A172 (cell line): ENCODE data around the gene ANKS1A. TPM values are rescaled to one million over a fixed set of nuclear protein-coding genes. Genes with fewer than 3 reads are reported as not detected.

Experiments
- DNase-seq: peaks from one replicate; pipeline ENCODE4 v3.0.0-alpha.2; 2015; ENCODE audit warnings: low spot score
- total RNA-seq: library from RNA; depleted of rRNA; stranded (reverse); fragments of >200 nt; shearing (Covaris generic); gene quantifications from 2 replicates; pipeline ENCODE4 v1.2.3, GENCODE V29; 2014

The ANKS1A gene
- total RNA-seq, 1 experiment from 2014 or later, result 5.0 TPM

GRCh38 chr6:35052694-35053565 is 163.9 kb downstream of the ANKS1A start:
- no peak for DNase-seq

GRCh38 chr6:35053701-35054100 is 164.6 kb downstream of the ANKS1A start:
- DNase-seq, result no peak

- no peak for DNase-seq
Measured at GRCh38 chr6:35054106-35054742, 165.2 kb downstream of the ANKS1A start.

GRCh38 chr6:35054743-35055130 is 165.7 kb downstream of the ANKS1A start:
- DNase-seq, result no peak

- no peak for DNase-seq
Measured at GRCh38 chr6:35055891-35056290, 166.8 kb downstream of the ANKS1A start.

GRCh38 chr6:35056952-35057351 is 167.9 kb downstream of the ANKS1A start:
- DNase-seq, result no peak

- no peak for DNase-seq
Measured at GRCh38 chr6:35057449-35058357, 168.6 kb downstream of the ANKS1A start.

- no peak for DNase-seq
Measured at GRCh38 chr6:35058358-35058675, 169.3 kb downstream of the ANKS1A start.

- no peak for DNase-seq
Measured at GRCh38 chr6:35058865-35059522, 169.9 kb downstream of the ANKS1A start.

GRCh38 chr6:35059596-35060345 is 170.7 kb downstream of the ANKS1A start:
- no peak for DNase-seq

- DNase-seq, result no peak
Measured at GRCh38 chr6:35061102-35061615, 172.1 kb downstream of the ANKS1A start.

GRCh38 chr6:35061651-35062410 is 172.8 kb downstream of the ANKS1A start:
- no peak for DNase-seq

GRCh38 chr6:35062676-35063574 is 173.9 kb downstream of the ANKS1A start:
- DNase-seq, result no peak

GRCh38 chr6:35063701-35064280 is 174.7 kb downstream of the ANKS1A start:
- DNase-seq, result no peak

- no peak for DNase-seq
Measured at GRCh38 chr6:35064290-35064689, 175.2 kb downstream of the ANKS1A start.

- no peak for DNase-seq
Measured at GRCh38 chr6:35064757-35065440, 175.8 kb downstream of the ANKS1A start.

GRCh38 chr6:35065441-35065800 is 176.4 kb downstream of the ANKS1A start:
- DNase-seq, result no peak

GRCh38 chr6:35065870-35066269 is 176.8 kb downstream of the ANKS1A start:
- DNase-seq, result no peak
